Measurements from ENCODE around the gene ZNF12. TPM values are rescaled to one million over a fixed set of nuclear protein-coding genes. Genes with fewer than 3 reads are reported as not detected.

ZNF12 gene
- total RNA-seq, 1 experiment from 2014 or later = 18.8 TPM

- no TSS peak for BruUV-seq (replicated peaks)
- H3K27ac ChIP-seq (ENCODE audit: low read depth, low read length, poor library complexity, severe bottlenecking) = no peak overlapping the region
- CTCF ChIA-PET = no interaction called here
- POLR2A ChIA-PET (ENCODE audit: low non-redundant PET) = no interaction called here
- H3K4me1 ChIP-seq (ENCODE audit: insufficient read depth, low read length, poor library complexity, severe bottlenecking) = no peaks in the 10 kb centered on the region
- H3K4me3 ChIP-seq (ENCODE audit: low read depth, low read length, poor library complexity, severe bottlenecking) = no peak overlapping the region
- H3K9me3 ChIP-seq (ENCODE audit: low read depth, low read length, poor library complexity, severe bottlenecking) = no peaks in the 10 kb centered on the region
- H3K36me3 ChIP-seq (ENCODE audit: insufficient read depth, low read length, poor library complexity, severe bottlenecking) = peaks cover 36% of the 10 kb centered on the region
- no peaks in the 10 kb centered on the region for H3K27me3 ChIP-seq (replicated peaks; ENCODE audit: insufficient read depth, low read depth, low read length, poor library complexity)
- intact Hi-C loops (cut with micrococcal nuclease; ENCODE audit: unreplicated experiment) = no loop called here
- TF ChIP-seq EZH2 (IDR thresholded peaks at IDR 0.05; ENCODE audit: borderline replicate concordance, low read depth, low read length, poor library complexity, severe bottlenecking) = no peak
- TF ChIP-seq, protein P1, sequence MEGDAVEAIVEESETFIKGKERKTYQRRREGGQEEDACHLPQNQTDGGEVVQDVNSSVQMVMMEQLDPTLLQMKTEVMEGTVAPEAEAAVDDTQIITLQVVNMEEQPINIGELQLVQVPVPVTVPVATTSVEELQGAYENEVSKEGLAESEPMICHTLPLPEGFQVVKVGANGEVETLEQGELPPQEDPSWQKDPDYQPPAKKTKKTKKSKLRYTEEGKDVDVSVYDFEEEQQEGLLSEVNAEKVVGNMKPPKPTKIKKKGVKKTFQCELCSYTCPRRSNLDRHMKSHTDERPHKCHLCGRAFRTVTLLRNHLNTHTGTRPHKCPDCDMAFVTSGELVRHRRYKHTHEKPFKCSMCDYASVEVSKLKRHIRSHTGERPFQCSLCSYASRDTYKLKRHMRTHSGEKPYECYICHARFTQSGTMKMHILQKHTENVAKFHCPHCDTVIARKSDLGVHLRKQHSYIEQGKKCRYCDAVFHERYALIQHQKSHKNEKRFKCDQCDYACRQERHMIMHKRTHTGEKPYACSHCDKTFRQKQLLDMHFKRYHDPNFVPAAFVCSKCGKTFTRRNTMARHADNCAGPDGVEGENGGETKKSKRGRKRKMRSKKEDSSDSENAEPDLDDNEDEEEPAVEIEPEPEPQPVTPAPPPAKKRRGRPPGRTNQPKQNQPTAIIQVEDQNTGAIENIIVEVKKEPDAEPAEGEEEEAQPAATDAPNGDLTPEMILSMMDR (conservative IDR thresholded peaks at IDR 0.05; ENCODE audit: low read depth, low read length) = no peak
- DNase-seq (ENCODE audit: low spot score) = no peak
Observed at GRCh38 chr7:6647541-6647940, 59.2 kb downstream of the ZNF12 start.

DNA sequence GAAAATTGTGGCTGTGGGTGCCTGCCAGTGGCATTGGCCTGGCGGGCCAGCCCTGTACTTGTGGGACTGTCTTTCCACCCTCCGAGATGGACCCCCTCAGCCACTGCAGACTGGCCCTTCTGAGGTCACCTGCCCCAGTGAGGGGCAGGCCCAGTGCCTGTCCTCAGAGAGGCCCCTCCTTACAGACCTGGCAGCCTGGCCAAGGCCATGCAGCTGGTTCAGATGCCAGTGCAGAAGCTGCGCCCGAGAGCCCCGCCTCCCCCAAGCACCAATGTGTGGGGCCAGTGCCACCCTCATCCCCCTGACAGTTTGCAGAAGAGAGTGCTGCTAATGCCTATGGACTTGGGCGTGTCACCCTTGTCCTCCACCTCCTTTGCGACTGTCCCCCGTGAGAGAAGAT, 59.7 kb downstream of the ZNF12 start:
- no peaks in the 10 kb centered on the region for H3K9me3 ChIP-seq (ENCODE audit: low read depth, low read length, poor library complexity, severe bottlenecking)
- peaks cover 35% of the 10 kb centered on the region for H3K36me3 ChIP-seq (ENCODE audit: insufficient read depth, low read length, poor library complexity, severe bottlenecking)
- no peak overlapping the region for H3K27ac ChIP-seq (ENCODE audit: low read depth, low read length, poor library complexity, severe bottlenecking)
- no peak overlapping the region for H3K4me3 ChIP-seq (ENCODE audit: low read depth, low read length, poor library complexity, severe bottlenecking)
- intact Hi-C loops (cut with micrococcal nuclease; ENCODE audit: unreplicated experiment) = no loop called here
- no peak for DNase-seq (ENCODE audit: low spot score)
- H3K4me1 ChIP-seq (ENCODE audit: insufficient read depth, low read length, poor library complexity, severe bottlenecking) = no peaks in the 10 kb centered on the region
- BruUV-seq (replicated peaks) = no TSS peak
- TF ChIP-seq, protein P1 (conservative IDR thresholded peaks at IDR 0.05; ENCODE audit: low read depth, low read length) = no peak
- TF ChIP-seq EZH2 (IDR thresholded peaks at IDR 0.05; ENCODE audit: borderline replicate concordance, low read depth, low read length, poor library complexity, severe bottlenecking) = no peak
- ChIA-PET POLR2A (ENCODE audit: low non-redundant PET) (no interaction called here), CTCF (no interaction called here)
- H3K27me3 ChIP-seq (replicated peaks; ENCODE audit: insufficient read depth, low read depth, low read length, poor library complexity) = no peaks in the 10 kb centered on the region

- peaks cover 37% of the 10 kb centered on the region for H3K36me3 ChIP-seq (ENCODE audit: insufficient read depth, low read length, poor library complexity, severe bottlenecking)
- no peaks in the 10 kb centered on the region for H3K4me1 ChIP-seq (ENCODE audit: insufficient read depth, low read length, poor library complexity, severe bottlenecking)
Observed at GRCh38 chr7:6646465-6646864, 60.3 kb downstream of the ZNF12 start.

More at GRCh38 chr7:6646465-6646864, 60.3 kb downstream of the ZNF12 start:
- POLR2A ChIA-PET (ENCODE audit: low non-redundant PET) = no interaction called here
- Histone ChIP-seq H3K27me3 (replicated peaks; ENCODE audit: insufficient read depth, low read depth, low read length, poor library complexity) (no peaks in the 10 kb centered on the region), H3K4me3 (ENCODE audit: low read depth, low read length, poor library complexity, severe bottlenecking) (no peak overlapping the region), H3K9me3 (ENCODE audit: low read depth, low read length, poor library complexity, severe bottlenecking) (no peaks in the 10 kb centered on the region), H3K27ac (ENCODE audit: low read depth, low read length, poor library complexity, severe bottlenecking) (no peak overlapping the region)
- BruUV-seq (replicated peaks) = no TSS peak
- DNase-seq (ENCODE audit: low spot score) = no peak
- CTCF ChIA-PET = no interaction called here
- intact Hi-C loops (cut with micrococcal nuclease; ENCODE audit: unreplicated experiment) = no loop called here
- TF ChIP-seq EZH2 (IDR thresholded peaks at IDR 0.05; ENCODE audit: borderline replicate concordance, low read depth, low read length, poor library complexity, severe bottlenecking) = no peak
- TF ChIP-seq, protein P1 (conservative IDR thresholded peaks at IDR 0.05; ENCODE audit: low read depth, low read length) = no peak

Measured in A673 (cell line).